Activated CD4-positive, alpha-beta T cell treated with anti-CD3 and anti-CD28 coated beads for 24 hours (primary cell): ENCODE measurements around the gene USP53.
"Not testable (repeated sequence)": the region's sequence is repeated elsewhere in the genome, so short reads cannot be mapped to it uniquely, and the experiment has no call there.

Experiments
- DNase-seq, 2 donors: peaks; one replicate each; pipeline ENCODE4 v3.0.0-alpha.2; 2020; ENCODE audit warnings: low read depth in 2 of 2

Gene USP53

GRCh38 chr4:119315036-119315435 is 102.5 kb downstream of the USP53 start:
- DNase-seq, result no peak

GRCh38 chr4:119317990-119318389 is 105.5 kb downstream of the USP53 start:
- no peak for DNase-seq

GRCh38 chr4:119321921-119322687 is 109.6 kb downstream of the USP53 start, which contains the start of gene FABP2:
Gene FABP2, minus strand, starts transcription at chr4:119322138. Its CDS starts 36 bp downstream, at chr4:119322102.
- DNase-seq, result no peak

GRCh38 chr4:119328695-119329094 is 116.2 kb downstream of the USP53 start:
- DNase-seq, result no peak

- no peak for DNase-seq
These were observed 117.5 kb downstream of the USP53 start for GRCh38 chr4:119329835-119330620.

- DNase-seq, result not testable (repeated sequence)
These were observed 123.9 kb downstream of the USP53 start for GRCh38 chr4:119336332-119336979.

- DNase-seq, result no peak
These were observed 124.5 kb downstream of the USP53 start for GRCh38 chr4:119337010-119337409.

- not testable (repeated sequence) for DNase-seq
These were observed 127.4 kb downstream of the USP53 start for GRCh38 chr4:119339895-119340294.

GRCh38 chr4:119343293-119343692 is 130.8 kb downstream of the USP53 start:
- DNase-seq, result not testable (repeated sequence)
